Panc1 (cell line): ENCODE measurements around the gene CMKLR1. TPM values are rescaled to one million over a fixed set of nuclear protein-coding genes. Genes with fewer than 3 reads are reported as not detected.

ENCODE experiments used
- ATAC-seq: fragments of 200-7000 bp; cut with Tn5 transposase; 2 replicates; pipeline ENCODE4 v1.9.1; 2020; ENCODE audit warnings: mild to moderate bottlenecking, moderate library complexity
- BruUV-seq: library from RNA; stranded (reverse); fragments of 400-500 nt; replicated peaks from 2 replicates; lab custom pipeline; 2021; lab: Mats Ljungman, UMichigan
- CTCF ChIA-PET: fragments of 300-600 bp; sonication (Branson Sonifier 250); formaldehyde crosslinking; loops from one replicate; lab custom pipeline; 2022; ENCODE audit warnings: antibody characterized with exemption; lab: Charles Lee
- POLR2A ChIA-PET: fragments of 300-600 bp; sonication (Branson Sonifier 250); formaldehyde crosslinking; loops from one replicate; lab custom pipeline; 2022; ENCODE audit warnings: antibody characterized with exemption; lab: Charles Lee
- DNase-seq: peaks from one replicate; pipeline ENCODE4 v3.0.0-alpha.2; 2010; ENCODE audit warnings: low read depth, low spot score
- H3K27ac ChIP-seq: 2 replicates; pipeline ENCODE4 v1.5.1; 2011; ENCODE audit warnings: mild to moderate bottlenecking, low read length, inconsistent platforms
- H3K27me3 ChIP-seq: fragments of 200-500 bp; sonication (Bioruptor generic); 2 replicates; pipeline ENCODE4 v1.6.0; 2014; ENCODE audit warnings: low read length, inconsistent platforms; ENCODE audit not compliant: control insufficient read depth, insufficient read depth
- H3K36me3 ChIP-seq: fragments of 200-500 bp; sonication (Bioruptor generic); 2 replicates; pipeline ENCODE4 v1.5.1; 2014; ENCODE audit warnings: inconsistent platforms, mild to moderate bottlenecking, low read length, moderate library complexity; ENCODE audit not compliant: control insufficient read depth, insufficient read depth
- H3K4me1 ChIP-seq: 2 replicates; pipeline ENCODE4 v1.5.1; 2011; ENCODE audit warnings: inconsistent platforms, mild to moderate bottlenecking, low read length, moderate library complexity; ENCODE audit not compliant: control insufficient read depth, insufficient read depth
- H3K4me3 ChIP-seq, 2 experiments: 2 replicates each; pipeline ENCODE4 v1.5.1; 2011 to 2012; ENCODE audit warnings: low read depth in 2 of 2, low read length in 2 of 2, mild to moderate bottlenecking in 2 of 2, inconsistent platforms in 1 of 2, moderate library complexity in 1 of 2
- H3K9me3 ChIP-seq: fragments of 200-500 bp; sonication (Bioruptor generic); 2 replicates; pipeline ENCODE4 v1.5.1; 2014; ENCODE audit warnings: low read depth, mild to moderate bottlenecking, inconsistent platforms, low read length, moderate library complexity; ENCODE audit not compliant: control insufficient read depth, insufficient read depth
- CTCF ChIP-seq: fragments of 450-650 bp; IDR thresholded peaks from 2 replicates; pipeline ENCODE4 v1.5.1; 2017; ENCODE audit warnings: mild to moderate bottlenecking
- POLR2AphosphoS5 ChIP-seq: IDR thresholded peaks from 2 replicates; pipeline ENCODE4 v1.6.1; 2012; ENCODE audit warnings: mild to moderate bottlenecking, low read depth, low read length, moderate library complexity
- SIN3A ChIP-seq: IDR thresholded peaks from 2 replicates; pipeline ENCODE4 v1.6.1; 2012; ENCODE audit warnings: low read depth, mild to moderate bottlenecking, low read length, moderate library complexity, borderline replicate concordance; ENCODE audit not compliant: insufficient read depth
- TCF7L2 ChIP-seq: IDR thresholded peaks from 2 replicates; pipeline ENCODE4 v1.6.1; 2011; ENCODE audit warnings: mild to moderate bottlenecking, low read depth, low read length, inconsistent platforms
- in situ Hi-C: cut with HindIII; loops from 2 replicates; pipeline ENCODE4 v1.10.0; 2016; ENCODE audit warnings: low sequenced_read_pairs, low pct_unique_long_range_greater_than_20kb
- intact Hi-C: fragments of 100-400 bp; cut with micrococcal nuclease; formaldehyde crosslinking; loops from one replicate; pipeline ENCODE4 v1.10.0; 2022; ENCODE audit not compliant: unreplicated experiment
- total RNA-seq: library from RNA; stranded (reverse); gene quantifications from one replicate; pipeline ENCODE4 v1.2.1, GENCODE V29; 2021; ENCODE audit not compliant: unreplicated experiment
- TF ChIP-seq, protein P1 (sequence below), 2 experiments: IDR thresholded peaks; 2 replicates each; pipeline ENCODE4 v1.6.1; 2011 to 2012; ENCODE audit warnings: low read depth in 2 of 2, control low read depth in 1 of 2, low read length in 1 of 2, mild to moderate bottlenecking in 1 of 2, moderate library complexity in 1 of 2; ENCODE audit not compliant: insufficient read depth in 1 of 2

The CMKLR1 gene
- total RNA-seq, 1 experiment from 2014 or later = 0.03 TPM

DNA sequence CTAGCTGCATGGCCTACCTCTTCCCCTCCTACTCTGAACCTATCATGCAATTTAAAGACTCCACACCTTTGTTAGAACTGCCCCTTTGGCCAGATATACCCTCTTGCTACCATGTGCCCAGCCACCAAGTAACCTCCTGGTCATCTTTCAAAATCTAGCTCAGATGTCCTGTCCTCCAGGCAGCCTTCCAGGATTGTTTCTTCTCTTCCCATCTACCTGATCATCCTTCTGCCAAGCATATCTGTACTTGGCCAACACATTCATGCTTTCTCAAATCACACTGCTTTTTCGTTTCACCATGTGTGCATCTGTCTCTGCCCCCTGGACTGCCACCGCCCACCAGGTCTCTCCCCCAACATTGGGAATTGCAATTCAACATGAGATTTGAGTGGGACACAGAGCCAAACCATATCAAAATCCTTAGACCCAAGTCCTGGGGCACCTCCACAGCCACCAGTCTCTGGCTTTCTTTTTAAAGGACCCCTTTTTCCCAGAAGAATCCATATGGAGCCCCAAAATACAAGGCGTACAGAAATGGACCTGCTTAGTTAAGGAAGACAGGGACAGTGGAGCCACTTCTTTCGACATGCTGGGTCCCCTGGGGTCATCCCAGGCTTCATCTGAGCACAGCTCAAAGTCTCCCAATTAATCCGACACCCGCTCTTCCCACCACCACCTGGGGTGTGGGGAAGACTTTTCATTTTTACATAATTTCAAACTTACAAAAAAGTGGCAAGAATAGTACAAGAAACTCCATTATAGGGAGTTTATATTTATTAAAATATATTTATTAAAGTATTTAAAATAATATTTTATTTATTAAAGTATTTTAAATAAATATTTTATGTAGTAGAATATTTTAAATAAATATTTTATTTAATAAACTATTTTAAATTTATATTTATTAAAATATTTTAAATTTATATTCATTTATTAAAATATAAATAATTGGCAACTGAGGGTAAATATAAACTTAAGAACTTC, 7.9 kb upstream of the CMKLR1 start:
- in situ Hi-C loops (no loop called here), intact Hi-C loops (no loop called here)
- Histone ChIP-seq H3K27me3 (no peaks in the 10 kb centered on the region), H3K36me3 (no peaks in the 10 kb centered on the region), H3K27ac (no peak overlapping the region), H3K4me1 (no peaks in the 10 kb centered on the region; the same call in 1 of the 2 replicates), H3K9me3 (no peaks in the 10 kb centered on the region), H3K4me3 (no peak overlapping the region)
- no peak for ATAC-seq
- POLR2A ChIA-PET = no interaction called here
- no peak for DNase-seq
- CTCF ChIA-PET = no interaction called here
- TF ChIP-seq POLR2AphosphoS5 (no peak), SIN3A (no peak)
- TF ChIP-seq, protein P1, sequence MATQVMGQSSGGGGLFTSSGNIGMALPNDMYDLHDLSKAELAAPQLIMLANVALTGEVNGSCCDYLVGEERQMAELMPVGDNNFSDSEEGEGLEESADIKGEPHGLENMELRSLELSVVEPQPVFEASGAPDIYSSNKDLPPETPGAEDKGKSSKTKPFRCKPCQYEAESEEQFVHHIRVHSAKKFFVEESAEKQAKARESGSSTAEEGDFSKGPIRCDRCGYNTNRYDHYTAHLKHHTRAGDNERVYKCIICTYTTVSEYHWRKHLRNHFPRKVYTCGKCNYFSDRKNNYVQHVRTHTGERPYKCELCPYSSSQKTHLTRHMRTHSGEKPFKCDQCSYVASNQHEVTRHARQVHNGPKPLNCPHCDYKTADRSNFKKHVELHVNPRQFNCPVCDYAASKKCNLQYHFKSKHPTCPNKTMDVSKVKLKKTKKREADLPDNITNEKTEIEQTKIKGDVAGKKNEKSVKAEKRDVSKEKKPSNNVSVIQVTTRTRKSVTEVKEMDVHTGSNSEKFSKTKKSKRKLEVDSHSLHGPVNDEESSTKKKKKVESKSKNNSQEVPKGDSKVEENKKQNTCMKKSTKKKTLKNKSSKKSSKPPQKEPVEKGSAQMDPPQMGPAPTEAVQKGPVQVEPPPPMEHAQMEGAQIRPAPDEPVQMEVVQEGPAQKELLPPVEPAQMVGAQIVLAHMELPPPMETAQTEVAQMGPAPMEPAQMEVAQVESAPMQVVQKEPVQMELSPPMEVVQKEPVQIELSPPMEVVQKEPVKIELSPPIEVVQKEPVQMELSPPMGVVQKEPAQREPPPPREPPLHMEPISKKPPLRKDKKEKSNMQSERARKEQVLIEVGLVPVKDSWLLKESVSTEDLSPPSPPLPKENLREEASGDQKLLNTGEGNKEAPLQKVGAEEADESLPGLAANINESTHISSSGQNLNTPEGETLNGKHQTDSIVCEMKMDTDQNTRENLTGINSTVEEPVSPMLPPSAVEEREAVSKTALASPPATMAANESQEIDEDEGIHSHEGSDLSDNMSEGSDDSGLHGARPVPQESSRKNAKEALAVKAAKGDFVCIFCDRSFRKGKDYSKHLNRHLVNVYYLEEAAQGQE (IDR thresholded peaks at IDR 0.05; ENCODE audit: insufficient read depth in 1 of 2, low read depth in 2 of 2, low read length in 1 of 2) = no peak
- no TSS peak for BruUV-seq

DNA sequence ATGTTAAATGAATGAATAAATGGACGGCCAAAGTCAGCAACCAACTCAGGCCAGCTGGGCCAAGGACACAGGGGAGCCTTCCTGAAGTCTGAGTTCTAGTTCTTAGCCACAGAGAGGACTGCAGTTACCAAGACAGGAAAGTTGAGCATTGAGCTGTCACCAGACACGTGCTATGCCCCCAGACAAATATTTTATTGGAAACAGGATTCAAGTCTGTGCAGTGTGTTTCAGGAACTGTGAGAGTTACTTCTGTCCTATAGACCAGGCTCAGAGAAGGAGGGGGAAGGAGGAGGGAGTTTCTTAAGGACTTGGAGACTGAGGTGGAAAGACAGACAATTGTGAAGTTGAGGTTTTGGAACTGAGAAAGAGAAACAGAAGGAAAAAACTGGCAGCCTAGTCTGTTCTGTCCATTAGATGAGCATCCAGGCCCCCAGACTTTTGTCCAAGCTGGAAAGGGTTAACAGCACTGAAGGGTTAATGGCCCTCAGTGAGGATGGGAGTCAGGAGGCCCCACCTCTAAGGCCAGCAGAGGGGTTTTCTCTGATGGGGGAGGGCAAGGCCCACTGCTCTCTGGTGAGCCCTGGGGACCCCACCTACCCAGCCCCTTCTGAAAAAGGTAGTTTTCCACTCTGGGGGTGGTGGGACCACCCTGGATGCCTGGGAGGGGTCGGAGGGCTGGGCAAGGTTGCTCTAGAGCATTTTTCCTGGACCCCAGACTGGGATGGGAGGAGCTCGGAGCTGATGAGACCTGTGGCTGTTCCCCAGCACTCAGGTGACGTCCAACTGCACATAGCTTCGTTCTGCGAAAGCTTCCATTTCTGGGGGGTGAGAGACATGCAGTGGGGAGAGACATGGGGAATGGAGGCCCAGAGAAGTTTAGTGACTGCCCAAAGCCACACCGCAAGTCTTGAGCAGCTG, 6.9 kb upstream of the CMKLR1 start:
- Histone ChIP-seq H3K27me3 (no peaks in the 10 kb centered on the region), H3K27ac (no peak overlapping the region), H3K4me1 (no peaks in the 10 kb centered on the region; the same call in 1 of the 2 replicates), H3K4me3 (no peak overlapping the region), H3K36me3 (no peaks in the 10 kb centered on the region), H3K9me3 (no peaks in the 10 kb centered on the region)
- TF ChIP-seq TCF7L2 (no peak), SIN3A (no peak), POLR2AphosphoS5 (no peak), CTCF (no peak)
- TF ChIP-seq, protein P1 (IDR thresholded peaks at IDR 0.05; ENCODE audit: insufficient read depth in 1 of 2, low read depth in 2 of 2, low read length in 1 of 2) = no peak
- intact Hi-C loops = no loop called here
- POLR2A ChIA-PET = no interaction called here
- no TSS peak for BruUV-seq
- no peak for DNase-seq
- ATAC-seq = no peak
- in situ Hi-C loops = no loop called here
- CTCF ChIA-PET = no interaction called here
